Activated CD4-positive, alpha-beta T cell treated with anti-CD3 and anti-CD28 coated beads for 36 hours (primary cell): Measurements from ENCODE around the gene MED29. TPM values are rescaled to one million over a fixed set of nuclear protein-coding genes. Genes with fewer than 3 reads are reported as not detected.

Source experiments
- ATAC-seq: fragments of 200-7000 bp; cut with Tn5 transposase; one replicate; pipeline ENCODE4 v1.10.0; 2021; ENCODE audit warnings: mild to moderate bottlenecking, moderate library complexity
- CTCF ChIA-PET: fragments of 350-600 bp; sonication (Branson Sonifier 250); formaldehyde crosslinking; loops from one replicate; lab custom pipeline; 2021; ENCODE audit warnings: antibody characterized with exemption; lab: Charles Lee
- POLR2A ChIA-PET: fragments of 350-600 bp; sonication (Branson Sonifier 250); formaldehyde crosslinking; loops from one replicate; lab custom pipeline; 2021; ENCODE audit warnings: antibody characterized with exemption, inconsistent platforms; lab: Charles Lee
- DNase-seq: peaks from one replicate; pipeline ENCODE4 v3.0.0-alpha.2; 2020
- H3K27ac Mint-ChIP-seq: one replicate; pipeline ENCODE4 v1.8.0; 2021; ENCODE audit warnings: mixed read lengths
- H3K27me3 Mint-ChIP-seq: one replicate; pipeline ENCODE4 v1.8.0; 2021; ENCODE audit warnings: mixed read lengths
- H3K36me3 Mint-ChIP-seq: one replicate; pipeline ENCODE4 v1.8.0; 2021; ENCODE audit warnings: low read depth, mixed read lengths
- H3K4me1 Mint-ChIP-seq: one replicate; pipeline ENCODE4 v1.8.0; 2021; ENCODE audit warnings: mixed read lengths
- H3K4me3 Mint-ChIP-seq: one replicate; pipeline ENCODE4 v1.8.0; 2021; ENCODE audit warnings: mild to moderate bottlenecking, moderate library complexity, mixed read lengths
- H3K9me3 Mint-ChIP-seq: one replicate; pipeline ENCODE4 v1.8.0; 2021; ENCODE audit warnings: low read depth, mixed read lengths
- intact Hi-C, 2 experiments: fragments of 100-400 bp; cut with DNase I in 1 of 2; cut with micrococcal nuclease in 1 of 2; formaldehyde crosslinking; loops; one replicate each; pipeline versions ENCODE4 v1.14.2 to v1.15.1; 2022 to 2024; cut with DNase I, micrococcal nuclease
- total RNA-seq, 2 experiments: library from RNA; stranded (reverse); gene quantifications; one replicate each; pipeline ENCODE4 v1.2.3, GENCODE V29; 2021

The MED29 gene
- total RNA-seq, 2 experiments from 2014 or later: 24.0 to 34.6 TPM

- Mint-ChIP-seq H3K27me3 (no peaks in the 10 kb centered on the region), H3K36me3 (peaks cover 24% of the 10 kb centered on the region), H3K27ac (no peak overlapping the region), H3K4me3 (no peak overlapping the region), H3K9me3 (no peaks in the 10 kb centered on the region), H3K4me1 (peaks cover 11% of the 10 kb centered on the region)
- CTCF ChIA-PET: interaction anchor here (1.4 kb wide), 1 partner anchor 21 kb away, joined by 4 read pairs; no protein-coding TSS in a partner anchor
- ATAC-seq (no peak), DNase-seq (no peak)
- POLR2A ChIA-PET: interaction anchor here (0.6 to 1.2 kb wide), 2 partner anchors 28 to 36 kb away, joined by 3 read pairs; partner anchors contain the start of genes MED29 and PAF1
- intact Hi-C loops: no loop called here
These were observed 27.8 kb downstream of the MED29 start for GRCh38 chr19:39419003-39419402.

DNA sequence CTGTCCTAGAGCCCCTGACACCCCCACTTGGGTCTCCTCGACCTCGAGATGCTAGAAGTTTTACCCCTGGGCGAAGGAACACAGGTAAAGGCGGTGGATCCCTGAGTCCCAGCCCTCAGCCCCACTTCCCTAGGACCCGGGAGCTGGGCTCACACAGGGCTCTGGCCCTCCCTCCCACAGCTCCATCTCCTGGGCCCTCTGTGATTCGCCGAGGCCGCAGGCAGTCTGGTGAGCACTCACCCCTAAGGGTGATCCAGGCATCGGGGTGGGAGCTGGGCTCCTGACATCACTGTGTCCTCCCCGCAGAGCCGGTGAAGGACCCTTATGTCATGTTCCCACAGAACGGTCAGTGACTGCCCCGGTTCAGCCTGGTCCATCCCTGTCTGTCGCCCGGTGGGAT lies 29.6 kb downstream of the MED29 start:
- no peaks in the 10 kb centered on the region for H3K27me3 Mint-ChIP-seq

DNA sequence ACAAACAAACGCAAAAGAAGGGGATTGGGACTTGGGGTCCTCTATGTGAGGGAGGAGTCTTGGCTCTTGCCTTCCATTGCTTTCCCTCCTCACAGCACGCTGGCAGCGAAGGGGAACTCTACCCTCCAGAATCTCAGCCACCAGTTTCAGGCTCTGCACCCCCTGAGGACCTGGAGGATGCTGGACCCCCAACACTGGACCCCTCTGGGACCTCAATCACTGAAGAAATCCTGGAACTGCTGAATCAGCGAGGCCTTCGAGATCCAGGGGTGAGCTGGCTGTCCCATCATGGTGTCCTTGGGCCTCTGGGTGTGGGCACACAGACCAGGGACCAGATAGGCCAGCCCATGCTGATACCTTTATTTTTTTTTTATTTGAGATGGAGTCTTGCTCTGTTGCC lies 30.8 kb downstream of the MED29 start:
- CTCF ChIA-PET: no interaction called here

More for the DNA sequence above, 29.6 kb downstream of the MED29 start:
- DNase-seq (no peak), ATAC-seq (no peak)
- peaks cover 22% of the 10 kb centered on the region for H3K36me3 Mint-ChIP-seq
- intact Hi-C loops: no loop called here
- H3K4me1 Mint-ChIP-seq: no peaks in the 10 kb centered on the region
- H3K27ac Mint-ChIP-seq: no peak overlapping the region
- ChIA-PET POLR2A (interaction anchor here (1.2 kb wide), 1 partner anchor 15 kb away, joined by 3 read pairs; no protein-coding TSS in a partner anchor), CTCF (interaction anchor here (0.8 to 1.2 kb wide), 5 partner anchors 9 to 93 kb away, joined by 3 to 5 read pairs (median 4); partner anchors contain the start of gene RPS16)
- H3K9me3 Mint-ChIP-seq: no peaks in the 10 kb centered on the region
- no peak overlapping the region for H3K4me3 Mint-ChIP-seq

DNA sequence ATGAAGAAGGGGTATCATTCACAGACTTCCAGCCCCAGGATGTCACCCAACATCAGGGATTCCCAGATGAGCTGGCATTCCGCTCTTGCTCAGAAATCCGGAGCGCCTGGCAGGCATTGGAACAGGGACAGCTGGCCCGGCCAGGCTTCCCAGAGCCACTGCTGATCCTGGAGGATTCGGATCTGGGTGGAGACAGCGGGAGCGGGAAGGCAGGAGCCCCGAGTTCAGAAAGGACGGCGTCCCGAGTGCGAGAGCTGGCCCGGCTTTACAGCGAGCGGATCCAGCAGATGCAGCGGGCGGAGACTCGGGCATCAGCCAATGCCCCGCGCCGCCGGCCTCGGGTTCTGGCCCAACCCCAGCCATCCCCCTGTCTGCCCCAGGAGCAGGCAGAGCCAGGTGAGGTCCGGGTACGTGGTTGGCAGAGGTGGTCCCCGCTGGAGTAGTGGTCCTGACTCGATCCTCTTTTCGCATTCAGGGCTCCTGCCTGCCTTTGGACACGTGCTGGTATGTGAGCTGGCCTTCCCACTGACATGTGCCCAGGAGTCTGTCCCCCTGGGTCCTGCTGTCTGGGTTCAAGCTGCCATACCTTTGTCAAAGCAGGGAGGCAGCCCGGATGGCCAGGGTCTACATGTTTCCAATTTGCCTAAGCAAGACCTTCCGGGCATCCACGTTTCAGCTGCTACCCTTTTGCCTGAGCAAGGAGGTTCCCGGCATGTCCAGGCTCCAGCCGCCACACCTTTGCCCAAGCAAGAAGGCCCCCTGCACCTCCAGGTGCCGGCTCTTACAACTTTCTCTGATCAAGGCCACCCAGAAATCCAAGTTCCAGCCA lies 32.3 kb downstream of the MED29 start:
- ChIA-PET CTCF (interaction anchor here (1.0 to 1.2 kb wide), 2 partner anchors 9 to 51 kb away, joined by 3 read pairs; no protein-coding TSS in a partner anchor), POLR2A (no interaction called here)
- Mint-ChIP-seq H3K9me3 (no peaks in the 10 kb centered on the region), H3K36me3 (peaks cover 19% of the 10 kb centered on the region), H3K27me3 (no peaks in the 10 kb centered on the region), H3K4me3 (no peak overlapping the region), H3K27ac (no peak overlapping the region), H3K4me1 (no peaks in the 10 kb centered on the region)
- DNase-seq (no peak), ATAC-seq (no peak)
- intact Hi-C loops: no loop called here

More for the DNA sequence above, 30.8 kb downstream of the MED29 start:
- POLR2A ChIA-PET: no interaction called here
- Mint-ChIP-seq H3K4me3 (no peak overlapping the region), H3K4me1 (no peaks in the 10 kb centered on the region), H3K36me3 (peaks cover 22% of the 10 kb centered on the region), H3K27ac (no peak overlapping the region), H3K27me3 (no peaks in the 10 kb centered on the region), H3K9me3 (no peaks in the 10 kb centered on the region)
- ATAC-seq (no peak), DNase-seq (no peak)
- intact Hi-C loops: no loop called here

DNA sequence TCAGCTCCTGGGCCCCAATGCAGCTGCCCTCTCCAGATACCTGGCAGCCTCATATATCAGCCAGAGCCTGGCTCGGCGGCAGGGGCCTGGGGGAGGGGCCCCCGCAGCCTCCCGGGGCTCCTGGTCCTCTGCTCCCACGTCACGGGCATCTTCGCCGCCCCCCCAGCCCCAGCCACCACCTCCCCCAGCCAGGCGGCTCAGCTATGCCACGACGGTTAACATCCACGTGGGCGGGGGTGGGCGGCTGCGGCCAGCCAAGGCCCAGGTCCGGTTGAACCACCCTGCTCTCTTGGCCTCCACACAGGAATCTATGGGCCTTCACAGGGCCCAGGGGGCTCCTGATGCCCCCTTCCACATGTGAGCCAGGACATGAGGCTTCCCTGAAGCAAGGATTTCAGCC lies 33.8 kb downstream of the MED29 start:
- H3K27ac Mint-ChIP-seq: no peak overlapping the region
- H3K27me3 Mint-ChIP-seq: no peaks in the 10 kb centered on the region
- no peaks in the 10 kb centered on the region for H3K9me3 Mint-ChIP-seq
- peaks cover 15% of the 10 kb centered on the region for H3K36me3 Mint-ChIP-seq
- ATAC-seq (no peak), DNase-seq (no peak)
- CTCF ChIA-PET: interaction anchor here (1.0 to 1.1 kb wide), 2 partner anchors 11 to 108 kb away, joined by 3 to 5 read pairs; partner anchors contain the start of gene EID2B
- intact Hi-C loops: no loop called here
- no peak overlapping the region for H3K4me3 Mint-ChIP-seq
- no peaks in the 10 kb centered on the region for H3K4me1 Mint-ChIP-seq
- POLR2A ChIA-PET: no interaction called here

GRCh38 chr19:39425744-39426143 lies 34.6 kb downstream of the MED29 start:
- CTCF ChIA-PET: interaction anchor here (1.1 to 1.3 kb wide), 2 partner anchors 10 to 107 kb away, joined by 3 read pairs; partner anchors contain the start of gene RPS16
- H3K27me3 Mint-ChIP-seq: no peaks in the 10 kb centered on the region
- H3K27ac Mint-ChIP-seq: no peak overlapping the region

GRCh38 chr19:39426170-39426569 lies 35.0 kb downstream of the MED29 start:
- Mint-ChIP-seq H3K9me3 (no peaks in the 10 kb centered on the region), H3K36me3 (peaks cover 13% of the 10 kb centered on the region), H3K4me1 (peaks cover 9% of the 10 kb centered on the region), H3K4me3 (no peak overlapping the region), H3K27ac (peak overlapping the region; percentile 17), H3K27me3 (no peaks in the 10 kb centered on the region)
- POLR2A ChIA-PET: interaction anchor here (3.1 kb wide), 1 partner anchor 9 kb away, joined by 12 read pairs; the partner anchor contains the start of gene RPS16
- intact Hi-C loops: no loop called here
- no peak for ATAC-seq
- CTCF ChIA-PET: interaction anchor here (0.9 to 1.3 kb wide), 3 partner anchors 9 to 106 kb away, joined by 3 to 7 read pairs (median 3); partner anchors contain the start of gene RPS16
- DNase-seq: no peak

More at GRCh38 chr19:39425744-39426143, 34.6 kb downstream of the MED29 start:
- ATAC-seq: no peak
- POLR2A ChIA-PET: interaction anchor here (3.1 kb wide), 1 partner anchor 10 kb away, joined by 12 read pairs; the partner anchor contains the start of gene RPS16
- Mint-ChIP-seq H3K9me3 (no peaks in the 10 kb centered on the region), H3K4me1 (peaks cover 5% of the 10 kb centered on the region), H3K36me3 (peaks cover 13% of the 10 kb centered on the region), H3K4me3 (no peak overlapping the region)
- no peak for DNase-seq
- intact Hi-C loops: no loop called here

GRCh38 chr19:39427707-39428106 lies 36.5 kb downstream of the MED29 start:
- CTCF ChIA-PET: interaction anchor here (0.6 to 2.5 kb wide), 9 partner anchors 8 to 305 kb away, joined by 3 to 9 read pairs (median 3); partner anchors contain the start of genes PLEKHG2 and RPS16
- no peaks in the 10 kb centered on the region for H3K9me3 Mint-ChIP-seq
- no peak overlapping the region for H3K4me3 Mint-ChIP-seq
- peaks cover 17% of the 10 kb centered on the region for H3K4me1 Mint-ChIP-seq
- POLR2A ChIA-PET: interaction anchor here (1.0 to 3.1 kb wide), 5 partner anchors 8 to 93 kb away, joined by 3 to 12 read pairs (median 3); partner anchors contain the start of gene RPS16
- ATAC-seq: no peak
- H3K36me3 Mint-ChIP-seq: peaks cover 11% of the 10 kb centered on the region
- DNase-seq: no peak
- H3K27me3 Mint-ChIP-seq: no peaks in the 10 kb centered on the region
- H3K27ac Mint-ChIP-seq: no peak overlapping the region
- intact Hi-C loops: no loop called here

DNA sequence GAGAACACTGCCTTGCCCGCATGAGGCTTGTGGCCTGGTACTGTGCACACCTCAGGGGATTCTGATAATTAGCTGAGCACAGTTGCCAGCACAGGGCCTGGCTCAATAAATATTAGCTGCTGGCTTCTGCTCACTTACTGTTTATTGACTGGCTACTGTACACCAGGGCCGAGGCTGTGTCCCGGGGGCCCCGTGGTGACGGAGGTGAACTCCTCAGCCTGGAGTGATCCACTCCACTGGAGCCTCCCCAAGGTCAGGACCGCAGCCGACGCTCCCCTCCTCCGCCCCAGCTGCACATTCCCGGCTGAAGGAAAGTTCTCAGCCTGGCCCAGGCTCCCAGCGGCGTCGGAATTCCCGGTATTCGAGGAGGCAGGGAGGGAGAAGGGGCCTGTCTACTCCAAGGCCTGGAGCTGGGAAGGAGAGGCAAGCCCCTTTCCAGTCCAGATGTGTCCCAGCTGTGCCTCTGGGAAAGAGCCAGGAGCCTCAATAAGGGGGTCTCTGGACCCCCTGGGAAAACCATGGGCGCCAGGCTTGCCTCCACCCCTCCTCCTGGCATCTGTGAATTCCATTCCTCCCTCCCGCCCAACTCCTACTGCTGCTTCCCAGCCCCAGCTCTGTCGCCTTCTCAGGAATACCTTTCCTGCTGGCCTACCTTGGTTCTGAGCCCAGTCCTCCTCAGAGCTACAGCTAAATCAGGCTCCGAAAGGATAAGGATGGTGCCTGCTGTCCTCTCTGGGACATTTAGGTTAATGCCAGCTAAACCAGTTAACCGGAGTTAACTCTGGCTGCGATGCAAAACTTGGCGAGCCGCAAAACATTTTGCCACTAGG lies 37.3 kb downstream of the MED29 start:
- DNase-seq (no peak), ATAC-seq (no peak)
- no peak overlapping the region for H3K27ac Mint-ChIP-seq
- H3K36me3 Mint-ChIP-seq: peaks cover 16% of the 10 kb centered on the region
- no peak overlapping the region for H3K4me3 Mint-ChIP-seq
- H3K4me1 Mint-ChIP-seq: peaks cover 25% of the 10 kb centered on the region
- H3K9me3 Mint-ChIP-seq: no peaks in the 10 kb centered on the region
- intact Hi-C loops: no loop called here
- POLR2A ChIA-PET: interaction anchor here (1.2 to 3.1 kb wide), 4 partner anchors 7 to 27 kb away, joined by 3 to 12 read pairs (median 4); partner anchors contain the start of gene RPS16
- no peaks in the 10 kb centered on the region for H3K27me3 Mint-ChIP-seq
- CTCF ChIA-PET: interaction anchor here (1.1 to 2.5 kb wide), 3 partner anchors 16 to 104 kb away, joined by 3 to 9 read pairs (median 3); partner anchors contain the start of gene PLEKHG2
